HL-60/S4 treated with retinoic acid at 250 ng/mL for 4 days and 3 days (cell line): ENCODE results near the gene SDF4.

Experiments used
- in situ Hi-C: fragments of 300-500 bp; cut with MboI; formaldehyde crosslinking; loops from 2 replicates; pipeline ENCODE4 v1.7.0; 2022; ENCODE audit warnings: low sequenced_read_pairs

Gene SDF4

DNA sequence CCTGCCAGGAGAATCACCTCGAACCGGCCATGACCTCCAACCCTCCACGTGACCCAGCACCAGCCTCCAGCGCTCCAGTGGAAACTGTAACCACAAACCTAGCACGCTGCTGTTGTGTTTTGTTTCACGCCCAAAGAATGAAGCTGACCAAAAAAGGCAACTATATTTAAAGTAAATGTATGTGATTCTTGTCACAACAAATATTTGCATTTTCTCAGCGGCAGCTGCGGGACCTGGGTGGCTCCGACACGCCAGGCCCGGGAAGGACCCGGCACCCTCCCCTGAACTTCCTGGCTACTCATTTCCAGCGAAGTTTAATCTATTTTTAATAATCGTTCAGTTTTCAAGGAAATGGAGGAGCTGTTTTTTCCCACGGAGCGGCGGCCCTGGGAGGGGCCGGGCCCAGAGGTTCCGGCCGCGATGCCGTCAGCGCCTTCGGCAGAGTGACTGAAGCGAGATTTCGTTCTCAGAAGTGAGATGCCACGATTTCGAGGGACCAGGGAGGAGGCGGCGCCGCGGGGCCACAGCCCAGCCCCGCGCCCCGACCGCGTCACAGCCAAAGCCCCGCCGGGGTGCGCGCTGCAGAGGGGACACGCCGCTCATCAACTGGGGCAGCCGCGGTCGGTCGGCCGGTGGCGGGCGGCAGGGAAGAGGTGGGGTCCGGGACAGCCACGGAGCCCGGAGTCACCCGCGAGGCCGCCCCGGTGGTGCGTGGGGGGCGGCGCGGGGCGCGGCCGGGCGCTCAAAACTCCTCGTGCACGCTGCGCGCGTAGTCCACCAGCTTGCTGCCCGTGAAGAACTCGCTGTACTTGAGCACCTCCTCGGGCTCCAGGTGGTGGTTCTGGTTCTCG is 14.8 kb downstream of the SDF4 start:
- in situ Hi-C loops, result no loop called here

DNA sequence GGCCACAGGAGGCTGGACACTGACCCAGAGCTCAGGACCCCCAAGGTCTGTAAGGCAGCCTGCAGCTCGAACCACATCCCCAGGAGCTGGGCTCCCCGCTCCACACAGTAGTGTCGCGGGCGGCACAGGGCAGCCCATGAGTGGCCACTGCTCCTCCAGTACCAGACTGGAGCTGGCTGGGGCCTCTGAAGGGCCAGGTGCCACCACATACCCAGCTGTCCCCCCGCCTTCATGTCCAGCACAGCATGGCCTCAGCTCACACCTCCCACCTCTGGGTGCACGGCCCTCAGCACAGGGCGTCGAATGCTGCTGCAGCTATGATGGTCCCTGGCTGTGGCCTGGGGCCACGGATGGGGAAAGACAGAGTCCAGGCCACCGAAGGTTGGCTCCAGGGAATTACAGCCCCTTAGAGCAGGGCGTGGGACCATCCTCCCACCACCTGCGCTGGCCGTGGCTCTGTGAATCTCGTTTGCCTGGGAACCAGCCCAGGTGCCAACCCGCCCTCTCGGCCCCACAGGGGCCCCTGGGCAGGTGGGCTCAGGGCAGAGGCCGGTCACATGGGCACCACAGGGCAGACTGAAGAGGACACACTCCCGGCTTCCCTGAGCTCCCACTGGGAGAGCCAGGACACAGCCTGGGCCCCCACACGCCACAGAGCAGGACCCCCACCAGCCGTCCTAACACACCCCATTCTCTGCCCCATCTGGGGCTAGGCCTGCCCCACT is 15.8 kb downstream of the SDF4 start:
- in situ Hi-C loops, result no loop called here

DNA sequence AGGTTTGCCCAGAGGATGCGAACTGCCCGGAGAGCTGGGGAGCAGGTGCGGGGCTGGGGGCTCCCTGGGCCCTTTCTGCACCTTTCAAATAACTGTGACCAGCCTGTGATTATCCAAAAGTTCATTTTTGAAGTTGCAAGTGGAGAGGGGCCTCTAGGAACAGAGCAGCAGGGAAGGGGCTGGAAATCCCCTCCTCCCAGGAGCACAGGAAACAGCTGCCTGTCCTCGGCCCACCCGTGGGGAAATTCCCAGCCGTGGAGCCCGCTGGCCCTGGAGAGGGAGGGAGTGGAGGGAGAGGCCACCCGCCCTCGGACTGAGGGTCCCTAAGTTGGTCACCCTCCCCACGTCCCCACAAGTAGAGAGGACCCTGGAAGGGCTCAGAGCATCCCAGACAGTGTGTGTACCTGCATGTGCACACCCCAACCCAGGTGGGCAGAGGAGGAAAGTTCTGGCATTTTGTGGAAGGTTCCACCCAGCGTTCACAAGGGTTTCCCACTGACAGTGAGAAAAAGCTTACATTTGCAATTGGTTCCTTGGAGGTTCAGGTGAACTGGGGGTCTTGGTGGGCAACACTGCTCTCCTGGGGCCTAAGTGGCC is 16.6 kb downstream of the SDF4 start:
- in situ Hi-C loops, result no loop called here

DNA sequence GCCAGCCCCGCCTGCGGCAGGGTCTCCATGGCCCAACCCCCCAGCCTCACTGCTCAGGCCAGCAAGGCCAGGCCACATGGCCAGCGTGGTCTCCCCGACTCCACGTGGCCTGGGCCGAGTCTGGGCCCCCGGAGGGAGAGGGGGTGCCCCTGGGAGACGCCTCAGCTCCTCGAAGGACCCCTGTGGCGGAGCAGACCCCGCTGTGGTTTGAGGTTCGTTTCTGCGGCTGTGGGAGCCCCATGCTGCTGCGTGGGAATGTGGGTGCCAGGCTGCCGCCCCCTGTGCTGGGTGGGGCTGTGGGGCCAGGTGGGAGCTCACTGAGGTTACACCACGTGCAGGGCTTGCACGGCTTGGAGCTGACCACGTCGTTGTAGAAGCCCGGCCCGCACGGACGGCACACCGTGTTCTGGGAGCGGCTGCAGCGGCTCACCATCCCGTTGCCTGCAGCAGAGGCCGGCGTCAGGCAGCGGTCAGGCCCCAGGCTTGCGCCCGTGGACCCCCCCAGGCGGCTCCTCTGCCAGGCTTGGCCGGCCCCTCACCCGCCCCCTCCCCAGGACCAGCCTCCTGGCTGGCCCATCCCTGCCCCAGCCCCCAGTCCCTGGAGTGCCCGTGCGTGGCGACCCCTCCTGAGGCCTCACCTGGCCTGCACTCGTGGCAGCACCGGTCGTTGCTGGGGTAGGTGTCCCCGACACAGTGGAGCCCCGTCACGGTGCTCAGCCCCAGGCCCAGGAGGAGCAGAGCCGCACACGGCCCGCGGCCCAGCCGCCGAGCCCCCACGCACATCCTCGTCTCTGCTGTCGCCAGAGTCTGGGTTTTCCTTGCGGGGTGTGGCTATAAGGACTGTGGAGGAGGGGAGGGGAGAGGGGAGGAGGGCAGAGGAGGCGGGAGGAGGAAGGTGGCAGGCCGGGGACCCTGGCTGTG is 18.2 kb downstream of the SDF4 start, which contains the start of gene TNFRSF4:
TSS of gene TNFRSF4 (minus strand) at position 809 of the 921 bp plus-strand sequence. CDS start at position 783, 26 bp downstream.
- in situ Hi-C loops, result no loop called here

DNA sequence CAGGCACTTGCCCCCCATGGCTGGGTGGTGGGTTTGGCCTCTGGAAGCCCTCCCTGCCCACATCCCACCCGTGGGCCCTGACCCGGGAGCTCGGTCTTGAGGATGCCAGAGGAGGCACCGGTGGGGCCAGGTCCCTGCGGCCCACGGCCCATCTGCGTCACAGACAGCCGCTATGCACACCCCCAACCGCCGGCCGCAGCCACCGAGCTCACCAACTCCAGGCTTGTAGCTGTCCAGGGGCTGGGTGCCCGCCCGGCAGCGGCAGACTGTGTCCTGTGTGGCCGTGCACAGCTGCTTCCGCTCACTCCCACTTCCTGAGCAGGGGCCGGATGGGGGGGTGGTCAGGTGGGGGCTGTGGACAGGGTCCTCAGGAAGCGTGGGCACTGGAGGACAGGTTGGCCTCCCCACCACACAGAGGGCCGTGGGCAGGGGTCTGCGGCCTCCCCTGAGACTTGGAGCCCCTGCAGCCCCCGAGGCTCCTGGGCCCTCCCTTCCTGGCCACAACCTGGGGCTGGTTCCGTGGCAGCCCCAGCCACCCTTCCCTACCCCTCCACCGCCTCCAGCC is 18.9 kb downstream of the SDF4 start:
- in situ Hi-C loops, result no loop called here

DNA sequence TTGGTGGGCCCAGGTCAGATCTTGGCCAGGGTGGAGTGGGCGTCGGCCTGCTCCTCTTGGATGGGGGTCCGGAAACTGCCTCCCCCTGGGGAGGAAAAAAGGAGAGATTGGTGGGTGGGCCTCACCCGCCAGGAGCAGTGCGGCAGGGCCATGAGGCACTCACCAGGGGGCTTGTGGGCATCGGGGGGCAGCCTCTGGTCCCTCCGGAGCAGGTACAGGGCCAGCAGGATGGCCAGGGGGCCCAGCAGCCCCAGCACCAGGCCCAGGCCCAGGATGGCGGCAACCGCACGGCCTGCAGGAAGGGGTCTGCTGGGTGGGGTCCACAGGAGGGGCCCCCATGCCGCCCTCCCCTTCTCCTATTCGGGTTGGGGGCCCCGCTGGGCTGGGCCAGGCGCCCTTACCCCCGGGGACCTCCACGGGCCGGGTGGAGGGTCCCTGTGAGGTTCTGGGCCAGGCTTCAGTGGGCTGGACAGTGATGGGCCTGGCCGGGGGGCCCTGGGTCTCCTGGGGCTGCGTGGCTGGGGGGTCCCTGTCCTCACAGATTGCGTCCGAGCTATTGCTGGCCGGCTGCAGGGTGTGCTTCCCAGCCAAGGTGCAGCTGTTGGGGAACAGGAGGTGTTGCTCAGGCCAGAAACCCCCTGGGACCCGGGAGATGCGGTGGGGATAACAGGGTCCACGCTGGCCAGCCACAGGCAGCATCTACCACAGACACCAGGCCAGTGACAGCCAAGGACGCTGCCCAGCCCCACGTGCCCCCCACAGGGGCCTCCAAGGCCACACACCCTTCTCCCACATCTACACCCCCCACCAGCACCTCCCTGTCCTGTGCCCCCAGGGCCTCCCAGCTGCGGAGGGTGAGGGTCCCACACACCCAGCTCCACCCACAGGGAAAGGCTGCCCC is 20.0 kb downstream of the SDF4 start:
- in situ Hi-C loops, result no loop called here

DNA sequence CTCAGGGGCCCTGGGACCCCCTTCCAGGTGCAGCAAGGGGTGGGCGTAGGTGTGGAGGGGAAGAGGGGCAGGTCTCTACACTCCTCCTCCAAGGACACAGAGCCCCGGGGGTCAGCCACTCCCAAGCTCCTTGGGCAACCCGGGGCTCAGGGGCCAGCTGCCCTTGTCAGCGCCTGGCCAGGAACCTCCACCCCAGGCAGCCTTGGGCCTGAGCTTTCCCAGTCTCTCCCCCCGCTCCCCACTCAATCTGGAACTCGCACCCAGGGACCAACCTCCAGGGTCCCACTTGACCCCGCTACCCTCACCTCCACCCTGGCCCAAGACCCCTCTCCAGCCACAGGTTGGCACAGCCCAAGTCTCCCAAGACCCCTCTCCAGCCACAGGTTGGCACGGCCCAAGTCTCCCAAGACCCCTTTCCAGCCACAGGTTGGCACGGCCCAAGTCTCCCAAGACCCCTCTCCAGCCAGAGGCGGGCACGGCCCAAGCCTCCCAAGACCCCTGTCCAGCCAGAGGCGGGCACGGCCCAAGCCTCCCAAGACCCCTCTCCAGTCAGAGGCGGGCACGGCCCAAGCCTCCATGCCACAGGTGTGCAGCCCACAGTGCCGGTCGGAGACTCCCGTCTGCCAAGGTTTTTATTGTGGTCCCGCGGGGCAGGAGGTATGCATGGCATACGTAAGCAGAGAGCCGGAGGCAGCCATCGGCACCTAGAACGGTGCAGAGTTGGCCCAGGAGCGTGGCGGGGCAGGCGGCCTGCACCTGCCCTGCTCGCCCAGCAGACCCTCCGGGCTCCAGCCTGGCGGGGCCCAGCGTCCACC is 20.9 kb downstream of the SDF4 start:
- in situ Hi-C loops, result no loop called here

DNA sequence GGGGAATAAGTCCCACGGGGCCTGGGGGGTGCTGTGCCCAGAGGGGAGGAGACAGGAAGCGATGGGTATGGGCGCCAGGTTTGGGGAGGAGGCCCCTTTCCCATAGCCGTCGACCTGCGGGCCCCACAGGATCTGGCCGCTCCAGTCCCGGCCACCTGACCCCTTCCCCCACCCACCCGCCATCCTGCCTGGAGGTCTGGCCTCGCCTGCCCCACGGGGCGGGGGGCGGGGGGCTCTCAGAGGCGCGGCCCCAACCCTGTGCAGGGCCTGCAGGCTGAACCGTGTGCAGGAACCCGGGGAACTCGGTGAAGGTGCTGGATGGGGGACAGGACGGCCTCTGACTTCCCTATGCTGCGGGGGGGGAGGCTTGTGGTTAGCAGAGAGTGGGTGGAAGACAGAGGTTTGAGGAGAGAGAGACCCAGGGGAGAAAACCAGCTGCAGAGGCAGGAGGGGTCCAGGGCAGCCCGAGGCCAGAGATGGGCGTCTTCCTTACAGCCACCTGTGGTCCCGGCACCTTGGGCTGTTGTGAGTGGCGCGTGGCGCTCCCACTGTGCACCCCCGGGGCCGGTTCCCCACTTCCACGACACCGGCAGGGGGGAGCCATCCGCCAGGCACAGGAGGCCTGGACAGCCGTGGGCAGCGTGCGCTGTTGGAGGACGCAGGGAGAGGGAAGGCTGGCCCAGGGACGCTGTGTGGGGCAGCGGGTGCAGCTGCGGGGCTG is 22.9 kb downstream of the SDF4 start:
- in situ Hi-C loops, result no loop called here

DNA sequence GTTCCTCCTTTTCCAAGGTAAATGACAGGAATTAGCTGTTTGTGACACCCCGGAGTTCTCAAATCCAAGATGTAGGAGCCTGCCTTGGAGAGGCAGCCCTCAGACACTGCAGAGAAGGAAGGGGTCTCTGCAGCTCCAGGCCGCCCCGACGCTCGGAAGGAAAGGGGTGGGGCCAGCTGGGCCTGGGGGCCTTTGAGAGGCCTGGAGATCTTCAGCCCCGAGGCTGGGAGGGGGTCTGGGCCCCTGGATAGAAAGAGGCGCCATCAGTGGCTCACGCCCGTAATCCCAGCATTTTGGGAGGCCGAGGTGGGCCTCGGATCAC is 24.3 kb downstream of the SDF4 start:
- in situ Hi-C loops, result no loop called here

DNA sequence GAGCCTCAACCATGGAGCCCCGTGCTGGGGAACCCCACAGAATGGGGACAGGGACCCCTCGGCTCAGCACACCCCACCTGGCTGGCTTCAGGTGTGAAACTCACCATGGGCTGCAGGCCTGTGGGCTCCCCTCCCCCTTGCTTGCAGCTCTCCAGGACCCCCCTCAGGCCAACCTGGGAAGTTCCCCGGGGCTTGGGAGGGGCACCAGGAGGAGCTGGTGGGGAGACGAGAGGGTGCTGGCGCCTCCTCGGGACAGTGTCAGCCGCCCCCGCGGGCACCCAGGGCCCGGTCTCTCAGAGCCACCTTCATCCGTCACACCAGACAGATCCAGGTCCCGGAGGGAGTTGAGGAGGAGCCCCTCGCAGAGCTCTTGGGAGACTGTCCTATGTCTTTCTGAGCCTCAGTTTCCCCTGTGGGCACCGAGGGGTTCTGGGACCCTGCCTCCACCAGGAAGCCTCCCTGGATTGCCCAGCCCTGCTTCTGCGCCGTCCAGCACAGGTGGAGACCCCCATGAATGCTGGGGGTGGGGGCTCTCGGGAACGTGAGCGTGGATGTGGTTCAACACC is 24.8 kb downstream of the SDF4 start:
- in situ Hi-C loops, result no loop called here

DNA sequence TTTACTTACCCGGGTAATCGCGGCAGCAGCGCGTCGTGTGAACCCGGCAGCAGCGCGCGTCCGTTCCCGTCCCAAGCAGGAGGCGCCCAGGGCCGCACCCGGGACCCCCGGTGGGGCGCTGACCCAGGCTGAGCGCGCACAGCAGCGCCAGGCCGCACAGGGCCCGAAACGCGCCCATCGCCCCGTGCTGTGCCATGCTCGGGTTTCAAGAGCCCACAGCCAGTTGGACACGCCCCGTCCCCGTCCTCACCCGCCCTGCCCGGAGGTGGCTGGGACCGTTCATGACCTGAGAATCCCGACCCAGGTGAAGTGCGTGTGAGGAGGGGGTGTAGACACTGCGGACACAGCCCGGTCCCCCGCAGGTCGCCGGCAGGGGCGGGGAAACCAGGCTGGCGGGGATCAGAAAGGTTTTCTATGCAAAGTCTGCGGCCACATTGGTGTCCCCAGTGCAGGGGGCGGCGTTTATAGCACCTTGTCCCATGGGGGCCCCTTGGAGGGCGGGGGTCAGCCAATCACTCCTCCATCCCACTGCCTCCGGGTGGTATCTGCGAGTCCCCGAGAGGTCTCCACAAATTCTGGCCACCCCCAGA is 25.3 kb downstream of the SDF4 start, which contains the start of gene TNFRSF18:
TSS of gene TNFRSF18 (minus strand) at position 217 of the 590 bp plus-strand sequence. CDS start at position 196, 21 bp downstream.
- in situ Hi-C loops, result no loop called here

DNA sequence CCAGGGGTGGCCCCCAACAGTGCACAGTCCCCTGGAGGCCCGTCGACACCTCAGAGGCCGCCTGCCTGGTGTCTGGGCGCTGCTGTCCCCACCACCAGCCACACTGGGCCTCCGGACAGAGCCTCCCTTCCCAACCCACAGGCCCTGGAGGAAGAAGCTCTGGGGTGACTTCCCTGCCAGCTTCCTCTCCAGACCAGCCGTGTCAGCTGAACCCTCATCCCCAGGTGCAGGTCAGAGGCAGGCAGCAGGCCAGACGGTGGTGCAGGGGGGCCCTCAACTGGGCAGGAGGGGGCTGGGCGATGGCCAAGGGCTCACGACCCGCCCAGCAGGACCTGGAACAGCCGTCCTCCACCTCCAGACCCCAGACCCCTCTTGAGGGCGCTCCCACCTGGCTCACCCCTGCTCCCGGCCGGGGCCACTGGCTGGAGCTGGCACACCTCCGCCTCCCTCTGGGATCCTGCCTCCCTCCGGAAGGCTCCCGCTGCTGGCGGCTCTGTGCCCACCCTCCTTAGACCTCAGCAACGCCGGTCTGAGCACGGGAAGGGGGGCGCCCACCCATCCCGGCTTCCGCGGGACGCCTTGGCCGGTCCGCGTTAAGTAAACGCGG is 25.9 kb downstream of the SDF4 start:
- in situ Hi-C loops, result no loop called here

DNA sequence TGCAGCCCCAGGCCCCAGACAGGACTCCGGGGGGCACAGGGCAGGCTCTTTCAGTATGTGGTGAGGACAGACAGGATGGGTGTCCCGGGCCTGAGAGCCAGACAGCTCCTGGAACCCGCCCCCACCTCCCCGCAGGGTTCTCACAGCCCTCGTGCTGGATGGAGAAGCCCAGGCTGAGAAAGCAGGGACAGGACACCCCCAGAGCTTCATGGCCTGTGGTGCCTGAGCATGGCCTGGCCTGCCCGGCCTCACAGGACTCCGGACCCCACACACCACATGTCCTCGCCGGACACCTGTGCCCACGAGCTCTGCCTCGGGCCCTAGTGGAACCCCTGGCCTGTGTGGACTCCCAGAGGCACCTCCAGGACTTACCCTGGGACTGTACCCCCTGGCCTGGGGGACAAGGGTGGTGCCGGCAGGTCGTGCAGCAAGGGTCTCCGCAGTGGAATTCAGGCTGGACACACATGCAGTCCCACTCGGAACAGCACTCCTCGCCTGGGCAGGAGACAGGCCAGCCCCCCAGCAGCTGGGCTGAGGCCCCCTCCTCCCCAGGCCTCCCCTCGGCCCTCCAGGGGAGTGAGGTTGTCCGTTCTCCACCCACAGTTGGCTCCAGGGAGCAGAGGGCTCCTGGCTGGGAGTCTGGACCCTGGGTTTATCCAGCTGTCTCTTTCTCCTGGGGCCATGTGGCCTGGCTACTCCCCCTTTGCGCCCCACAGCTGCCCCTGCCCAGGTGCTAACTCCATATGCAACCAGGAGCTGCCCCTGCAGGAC is 26.6 kb downstream of the SDF4 start:
- in situ Hi-C loops, result no loop called here

DNA sequence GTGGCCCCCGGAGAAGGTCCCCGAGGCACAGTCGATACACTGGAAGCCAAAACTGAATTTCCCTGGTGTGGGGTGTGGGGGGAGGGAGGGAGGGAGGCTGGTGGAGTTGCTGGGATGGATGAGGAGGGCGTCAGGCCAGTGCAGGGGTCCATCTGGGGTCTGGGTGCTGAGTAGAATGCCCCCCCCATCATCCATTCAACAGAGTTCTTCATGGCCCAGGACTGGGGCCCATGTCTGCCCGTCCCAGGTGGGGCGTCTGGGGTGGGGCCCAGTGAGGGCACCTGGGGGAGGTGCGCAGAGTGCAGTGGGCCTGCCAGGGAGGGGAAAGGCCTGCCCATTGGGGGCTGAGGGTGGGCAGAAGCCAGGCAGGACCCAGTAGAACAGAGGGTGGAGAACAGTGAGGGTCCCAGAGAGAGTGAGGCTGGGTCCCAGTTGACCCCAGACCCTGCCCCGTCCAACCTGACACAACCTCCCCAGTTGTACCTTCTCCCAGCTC is 27.3 kb downstream of the SDF4 start:
- in situ Hi-C loops, result no loop called here

DNA sequence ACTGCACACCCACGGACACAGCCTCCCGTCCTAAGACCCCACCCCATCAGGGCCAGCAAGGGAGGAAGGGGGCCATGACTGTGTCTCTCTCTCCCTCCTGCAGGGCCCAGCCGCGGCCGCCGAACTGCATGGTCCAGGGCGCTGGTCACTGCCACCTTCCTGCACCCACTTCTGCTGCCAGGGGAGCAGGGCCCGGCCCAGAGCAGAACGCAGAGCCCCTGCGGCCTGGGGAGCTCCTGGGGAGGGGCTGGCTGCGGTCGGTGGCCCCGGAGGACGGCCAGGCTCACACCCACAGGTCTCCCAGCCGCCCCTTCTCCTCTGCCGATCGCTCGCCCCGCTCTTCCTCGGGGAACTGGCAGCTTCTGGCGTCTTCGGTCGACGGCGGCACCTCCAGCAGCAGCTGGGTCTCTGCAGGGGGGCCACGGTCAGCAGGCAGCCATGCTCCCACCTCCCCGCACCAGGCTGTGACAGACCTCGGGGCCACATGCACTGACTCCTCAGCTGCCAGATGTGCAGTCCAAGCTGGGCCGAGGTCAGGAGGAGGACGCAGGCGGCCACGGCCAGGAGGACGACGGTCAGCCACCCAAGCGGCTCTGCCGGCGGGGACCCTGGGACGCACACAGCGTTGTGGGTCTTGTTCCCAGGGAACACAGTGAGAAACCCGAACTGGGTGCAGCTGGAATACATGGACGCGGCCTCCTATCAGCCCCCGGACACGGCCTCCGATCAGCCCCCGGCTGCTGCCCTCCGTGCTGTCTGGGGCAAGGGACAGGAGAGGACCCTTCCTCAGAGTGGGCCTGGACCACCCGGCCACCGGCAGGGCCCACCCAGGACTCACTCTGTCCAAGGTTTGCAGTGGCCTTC is 28.0 kb downstream of the SDF4 start:
- in situ Hi-C loops, result no loop called here
